NCI-H1694 (cell line): ENCODE results near the gene TSPAN4.
A peak's percentile ranks its signal among the peaks of the same experiment; 100 is the strongest.

ENCODE experiments used
- DNase-seq: peaks from one replicate; lab custom pipeline; 2025; lab: John Stamatoyannopoulos, UW

TSPAN4 gene, protein sequence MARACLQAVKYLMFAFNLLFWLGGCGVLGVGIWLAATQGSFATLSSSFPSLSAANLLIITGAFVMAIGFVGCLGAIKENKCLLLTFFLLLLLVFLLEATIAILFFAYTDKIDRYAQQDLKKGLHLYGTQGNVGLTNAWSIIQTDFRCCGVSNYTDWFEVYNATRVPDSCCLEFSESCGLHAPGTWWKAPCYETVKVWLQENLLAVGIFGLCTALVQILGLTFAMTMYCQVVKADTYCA

DNA sequence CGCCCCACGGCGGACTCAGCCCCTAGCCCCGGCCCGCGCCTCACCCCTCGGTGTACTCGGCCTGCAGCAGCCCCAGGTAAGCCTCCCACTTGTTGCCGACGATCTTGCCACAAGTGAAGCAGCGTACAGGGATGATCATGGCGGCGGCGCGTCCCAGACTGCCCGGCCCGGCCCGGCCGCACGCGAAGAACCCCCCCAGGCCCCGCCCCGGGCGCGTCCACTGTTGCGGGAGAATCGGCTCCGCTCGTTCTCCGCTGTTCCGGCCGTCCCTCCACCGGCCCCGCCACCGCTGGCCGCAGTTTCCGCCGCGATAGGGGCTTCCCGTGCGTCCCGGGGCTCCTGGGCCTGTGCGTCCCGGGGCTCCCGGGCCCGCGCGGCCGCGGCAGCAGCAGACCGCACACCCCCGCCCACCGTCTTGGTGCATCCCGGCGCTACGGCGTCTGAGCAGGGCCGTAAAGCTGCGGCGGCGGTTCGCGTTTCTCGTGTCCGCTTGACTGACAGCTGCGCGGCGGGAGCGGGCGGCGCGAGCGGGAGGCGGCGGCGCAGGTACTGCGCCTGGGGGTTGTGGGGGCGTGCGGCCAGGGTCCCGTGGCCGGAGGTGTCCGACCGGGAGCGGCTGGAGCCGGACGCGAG lies at the start of gene TSPAN4, which contains the start of gene POLR2L:
Gene TSPAN4 (plus strand): TSS at position 483 of the 633 bp plus-strand sequence. CDS start 7,453 bp downstream, outside the sequence.
Gene POLR2L (minus strand): TSS at position 160 of the 633 bp plus-strand sequence. CDS start 21 bp downstream, at position 139.
- DNase-seq = peak; percentile 53

DNA sequence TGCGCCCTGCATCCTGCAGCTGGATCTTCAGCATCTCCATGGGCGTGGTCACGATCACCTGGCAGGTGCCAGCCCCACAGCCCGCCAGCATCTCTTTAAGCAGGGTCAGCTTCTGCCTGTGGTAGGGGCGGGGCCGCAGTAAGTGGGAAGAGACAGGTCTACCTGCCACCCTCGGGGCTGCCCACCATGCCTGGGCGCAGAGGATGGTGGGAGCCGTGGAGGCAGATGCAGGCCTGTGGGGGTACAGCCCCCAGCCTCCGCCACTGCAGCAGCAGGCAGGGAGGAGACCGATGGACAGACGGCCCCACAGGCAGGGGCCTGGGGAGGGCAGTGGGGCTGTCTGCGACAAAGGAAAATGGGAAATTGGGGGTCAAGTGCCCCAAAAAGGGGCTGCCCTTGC lies 49.8 kb upstream of the TSPAN4 start:
- no peak for DNase-seq

DNA sequence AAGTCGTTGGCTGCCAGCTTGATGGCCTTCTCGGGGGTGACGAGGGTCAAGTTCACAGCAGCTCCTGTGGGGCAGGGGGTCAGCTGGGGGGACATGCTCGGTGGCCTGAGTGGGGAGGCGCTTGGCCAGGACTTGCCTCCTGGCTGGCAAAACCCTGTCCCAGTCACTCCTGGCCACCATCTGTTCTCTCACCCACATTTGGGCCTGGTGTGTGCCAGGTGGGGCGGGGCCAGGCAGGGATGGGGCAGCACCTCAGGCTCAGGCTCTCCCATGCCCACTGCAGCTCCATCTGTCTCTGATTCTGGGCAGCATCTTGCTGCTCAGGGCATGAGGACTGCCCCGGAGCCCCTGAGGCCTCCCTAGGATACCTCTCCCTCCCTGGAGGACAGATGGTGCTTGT lies 49.1 kb upstream of the TSPAN4 start:
- DNase-seq = peak; percentile 30

DNA sequence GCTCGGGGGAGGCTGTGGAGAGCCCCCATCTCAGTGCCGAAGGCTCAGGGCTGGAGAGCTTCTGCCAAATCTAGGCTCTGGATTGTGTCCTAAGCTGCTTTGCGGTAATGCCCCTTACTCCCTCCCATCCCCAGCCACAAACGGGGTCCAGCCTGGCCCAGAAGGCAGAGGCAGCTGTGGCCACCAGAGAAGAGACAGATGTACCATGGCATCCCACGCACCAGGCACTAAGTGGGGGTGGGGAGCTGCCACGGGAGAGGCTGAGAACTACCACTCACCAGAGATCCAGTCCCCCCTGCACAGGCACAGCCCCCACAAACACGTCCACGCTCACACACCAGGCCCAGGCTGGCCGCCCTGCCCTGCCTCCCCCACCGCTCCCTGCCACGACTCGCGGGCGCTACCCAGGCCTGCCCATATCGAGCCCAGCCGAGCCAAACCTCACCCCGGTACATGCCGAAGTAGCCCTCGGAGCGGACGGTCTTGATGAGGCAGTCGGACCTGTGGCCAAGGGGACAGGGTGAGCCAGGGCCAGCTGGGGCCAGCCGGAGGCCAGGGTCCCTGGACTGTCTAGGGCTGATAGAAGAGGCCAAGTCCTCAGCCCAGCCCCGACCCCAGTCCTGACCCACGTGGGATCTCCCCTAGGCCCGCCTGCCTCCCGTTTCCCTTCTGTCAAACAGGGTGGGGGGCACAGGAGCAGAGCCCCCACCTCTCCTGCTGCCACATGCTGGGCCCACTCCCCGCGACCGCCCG lies 48.5 kb upstream of the TSPAN4 start:
- DNase-seq = no peak

DNA sequence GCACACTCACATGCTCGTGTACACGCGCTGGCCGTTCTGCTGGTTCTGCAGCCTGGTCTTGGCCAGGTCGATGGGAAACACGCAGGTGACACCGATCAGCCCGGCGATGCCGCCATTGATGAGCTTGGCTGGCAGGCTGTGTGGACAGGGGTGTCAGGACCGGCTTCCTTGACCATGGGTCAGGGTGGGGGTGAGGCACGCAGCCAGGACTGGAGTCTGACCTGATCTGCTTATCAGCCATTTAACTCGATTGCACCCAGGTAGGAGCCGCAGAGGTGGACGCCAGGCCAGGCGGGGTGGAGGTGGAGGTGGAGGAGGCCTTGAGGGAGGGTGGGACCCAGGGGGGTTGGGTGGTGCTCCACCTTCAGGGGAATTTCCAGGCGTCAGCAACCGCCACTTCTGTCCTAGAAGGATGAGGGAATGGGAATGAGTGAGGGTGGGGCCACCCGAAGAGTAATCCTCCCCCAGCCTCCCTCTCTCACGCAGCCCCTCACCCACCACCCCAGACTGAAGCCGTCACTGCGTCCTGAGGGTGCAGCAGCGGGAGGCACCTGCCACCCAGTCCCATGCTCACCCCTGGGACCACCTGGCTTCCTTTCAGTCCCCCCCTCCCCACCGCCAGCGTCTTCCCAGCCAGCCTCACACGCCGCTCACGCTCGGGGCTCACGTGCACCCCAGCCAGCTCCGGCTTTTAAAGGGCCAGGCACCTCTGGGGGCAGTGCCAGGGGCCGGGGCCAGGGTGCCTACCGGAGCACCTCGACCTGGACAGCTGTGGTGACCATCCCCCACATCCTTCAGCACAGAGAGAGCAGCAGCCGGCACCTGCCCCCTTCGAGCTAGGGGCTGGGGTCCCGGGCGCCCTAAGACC lies 47.7 kb upstream of the TSPAN4 start:
- DNase-seq = no peak

DNA sequence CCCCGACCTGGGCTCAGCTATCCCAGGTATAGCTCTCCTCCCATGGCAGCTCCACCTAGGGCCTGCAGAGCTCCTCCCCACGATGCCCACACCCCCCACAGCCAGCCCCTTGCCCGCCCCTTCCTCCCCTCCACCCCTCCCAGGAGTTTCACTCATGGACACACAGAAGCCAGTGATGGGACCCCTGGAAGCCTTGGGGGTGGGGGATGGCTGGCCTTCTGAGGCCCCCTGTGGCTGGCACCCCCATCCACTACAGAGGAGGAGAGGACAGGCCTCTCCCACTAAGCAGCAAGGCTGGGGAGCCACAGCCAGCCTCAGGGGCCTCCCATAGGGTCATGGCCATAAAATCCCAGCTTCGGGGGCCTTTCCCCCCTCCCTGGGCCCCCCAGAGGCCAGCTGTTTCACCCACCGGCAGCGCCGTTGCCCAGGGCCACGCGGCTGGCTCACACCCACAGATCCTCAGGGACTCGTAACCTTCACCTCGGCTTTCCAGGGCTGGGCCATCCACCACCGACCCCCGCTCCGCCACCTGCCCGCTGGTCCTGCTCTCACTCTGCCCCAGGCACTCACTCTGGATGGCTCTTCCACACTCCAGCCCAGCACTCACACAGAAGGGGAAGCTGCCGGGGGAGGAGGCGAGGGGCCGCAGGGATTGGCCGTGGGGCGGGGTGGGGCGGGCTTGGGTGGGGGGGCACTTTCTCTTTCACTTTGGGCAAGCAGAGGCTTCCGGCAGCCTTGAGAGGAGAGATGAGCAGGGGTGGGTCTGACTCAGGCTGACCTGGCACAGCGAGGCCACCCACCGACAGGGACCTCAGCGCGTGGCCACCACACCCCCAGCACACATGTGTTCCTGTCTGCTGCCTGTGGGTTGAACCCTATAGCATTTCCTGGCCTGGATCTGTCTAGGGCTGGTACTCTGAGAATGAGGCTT lies 46.8 kb upstream of the TSPAN4 start:
- no peak for DNase-seq

DNA sequence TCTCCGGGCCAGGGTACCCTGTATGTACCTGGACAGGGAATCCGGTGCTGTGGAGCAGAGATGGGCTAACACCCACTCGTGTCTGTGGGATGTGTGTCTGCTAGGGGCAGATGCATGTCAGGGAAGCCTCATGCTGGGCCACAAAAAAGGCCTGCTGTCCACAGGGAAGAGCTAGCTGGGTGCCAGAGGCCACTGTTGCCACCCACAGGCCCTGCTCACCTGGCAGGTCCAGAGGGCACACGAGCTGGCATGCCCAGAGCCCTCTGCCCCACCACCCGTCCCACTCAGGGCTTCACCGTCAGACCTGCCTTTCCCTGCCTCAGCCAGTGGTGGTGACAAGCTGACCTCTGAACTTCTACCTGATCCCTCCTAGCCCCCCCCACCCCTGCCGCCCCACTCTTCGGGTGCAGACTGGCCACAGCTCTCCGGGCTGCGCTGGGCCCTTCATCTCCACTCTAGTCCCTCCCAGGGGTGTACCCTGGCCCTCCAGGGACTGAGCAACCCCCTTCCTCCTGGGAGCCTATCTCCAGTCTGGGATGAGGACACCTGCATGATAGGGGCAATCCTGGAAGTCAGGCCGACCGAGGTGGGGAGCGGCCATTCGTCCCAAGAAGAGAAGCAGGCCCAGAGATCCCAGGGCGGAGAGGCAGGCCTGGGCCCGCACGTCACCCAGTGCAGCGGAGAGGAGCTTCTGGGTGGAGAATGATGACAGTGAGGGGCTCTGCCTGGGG lies 45.9 kb upstream of the TSPAN4 start:
- no peak for DNase-seq

DNA sequence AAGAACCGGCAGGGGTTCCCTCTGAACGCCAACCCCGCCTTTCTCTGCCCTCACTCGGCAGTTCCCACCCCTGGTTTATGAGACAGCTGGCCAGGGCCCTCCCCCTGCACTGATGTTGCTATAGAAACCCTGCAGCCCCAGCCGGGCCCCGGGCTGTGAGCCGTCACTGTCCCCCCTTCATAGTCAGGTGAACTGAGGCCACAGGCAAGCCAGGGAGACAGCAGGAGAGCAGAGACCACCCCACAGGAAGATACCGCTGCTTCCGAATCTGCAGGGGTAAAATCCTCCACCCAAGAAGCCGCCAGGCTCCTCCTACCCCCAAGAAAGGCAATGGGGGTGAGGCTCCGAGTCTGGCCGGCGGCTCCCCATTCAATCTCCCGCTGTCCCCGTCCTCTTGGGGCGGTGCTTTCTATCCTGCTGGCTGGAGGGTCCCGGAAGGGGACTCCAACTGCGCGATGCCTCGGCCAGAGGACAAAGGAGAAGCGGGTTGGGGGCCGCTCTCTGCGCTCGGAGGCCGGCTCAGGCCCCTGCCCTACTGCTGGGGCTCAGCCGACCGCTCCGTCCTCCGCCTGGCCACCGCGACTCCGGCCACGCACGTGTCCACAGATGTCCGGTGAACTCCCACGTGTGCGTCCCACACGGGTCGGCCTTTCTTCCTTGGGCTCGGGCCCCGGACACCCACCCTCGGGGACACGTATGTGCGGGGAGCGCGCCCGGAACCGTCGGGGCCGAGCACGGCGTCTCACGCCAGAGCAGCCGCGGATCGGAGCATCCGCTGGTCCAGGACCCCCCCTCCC lies 45.2 kb upstream of the TSPAN4 start:
- peak; percentile 90 for DNase-seq

DNA sequence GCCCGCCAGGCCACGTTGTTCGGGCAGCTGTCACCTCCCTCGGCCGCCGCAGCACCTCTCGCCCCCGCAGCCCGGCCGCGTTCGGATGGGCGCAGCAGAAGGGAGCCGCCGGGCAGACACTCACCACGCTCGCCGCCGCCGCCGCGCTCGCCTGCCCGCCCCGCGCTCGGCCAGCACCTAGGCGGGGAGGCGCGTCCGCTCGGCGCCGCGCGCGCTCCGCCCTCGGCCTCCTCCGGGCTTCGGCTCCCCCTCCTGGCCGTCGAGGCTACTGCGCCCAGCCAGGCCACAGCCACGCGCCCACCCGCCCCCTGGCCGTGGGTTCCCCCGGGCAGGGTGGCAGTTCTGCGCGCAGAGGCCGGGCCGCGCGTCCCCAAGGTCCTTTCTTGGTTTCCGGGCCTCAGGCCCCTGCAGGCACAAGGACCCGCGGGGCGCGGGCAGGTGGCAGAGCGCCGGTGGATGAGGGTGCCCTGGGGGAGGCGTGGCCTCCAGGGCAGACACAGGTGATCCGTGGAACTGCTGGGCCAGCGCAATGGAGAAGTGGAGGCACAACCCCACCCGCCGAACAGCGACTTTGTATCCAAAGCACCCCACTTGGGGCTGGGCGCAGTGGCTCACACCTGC lies 44.4 kb upstream of the TSPAN4 start, which contains the start of gene SLC25A22:
Gene SLC25A22 (minus strand): TSS at position 189 of the 621 bp plus-strand sequence. CDS start 3,275 bp downstream, outside the sequence.
- DNase-seq = peak; percentile 32

DNA sequence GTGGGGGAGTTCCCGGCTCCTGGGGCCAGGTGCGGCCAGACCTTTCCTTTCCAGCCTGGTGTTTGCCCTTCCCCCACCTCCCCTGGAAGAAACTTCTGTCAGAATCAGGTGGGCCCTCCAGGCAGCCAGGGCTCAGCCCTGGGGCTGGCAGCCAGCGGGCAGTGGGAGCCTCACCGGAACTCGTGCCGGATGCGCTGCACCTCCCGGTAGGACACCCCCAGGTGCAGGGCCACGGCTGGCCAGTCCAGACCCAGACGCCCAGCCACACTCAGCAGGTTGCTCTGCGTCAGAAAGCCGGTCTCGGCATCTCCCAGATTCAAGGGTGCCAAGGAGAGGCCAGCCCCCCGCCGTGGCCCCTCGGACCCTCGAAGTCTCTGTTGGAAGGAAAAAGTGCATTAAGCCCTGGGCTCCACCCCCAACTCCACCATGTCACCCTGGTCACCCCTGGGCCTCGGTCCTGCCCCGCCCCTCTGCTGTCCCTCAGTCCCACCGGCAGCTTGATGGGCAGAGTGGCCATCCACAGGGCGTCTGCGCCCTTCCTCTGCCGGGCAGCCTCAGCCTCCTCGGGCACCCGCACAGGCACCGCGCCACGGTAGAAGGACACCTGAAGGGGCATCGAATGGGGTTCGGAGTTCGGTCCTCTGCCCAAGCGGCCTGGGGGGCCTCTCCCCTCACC lies 42.9 kb upstream of the TSPAN4 start:
- DNase-seq = no peak

DNA sequence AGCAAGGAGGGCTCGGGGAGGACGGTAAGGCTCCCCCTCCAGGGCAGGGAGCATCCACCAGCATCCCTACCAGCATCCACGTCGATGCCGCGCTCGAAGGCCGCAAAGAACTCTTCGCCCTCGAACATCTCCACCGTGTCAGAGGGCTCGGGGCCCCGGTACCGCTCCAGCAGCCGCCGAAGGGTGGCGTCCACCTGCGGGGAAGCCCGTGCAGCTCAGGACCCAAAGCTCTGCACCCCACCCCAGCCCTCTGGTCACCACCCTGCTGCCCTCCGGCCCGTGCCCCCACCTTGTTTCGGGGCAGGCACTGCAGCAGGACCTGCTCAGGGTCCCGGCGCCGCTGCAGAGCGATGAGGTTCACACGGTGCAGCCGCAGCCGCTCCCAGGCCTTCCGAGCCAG lies 42.2 kb upstream of the TSPAN4 start:
- DNase-seq = no peak

DNA sequence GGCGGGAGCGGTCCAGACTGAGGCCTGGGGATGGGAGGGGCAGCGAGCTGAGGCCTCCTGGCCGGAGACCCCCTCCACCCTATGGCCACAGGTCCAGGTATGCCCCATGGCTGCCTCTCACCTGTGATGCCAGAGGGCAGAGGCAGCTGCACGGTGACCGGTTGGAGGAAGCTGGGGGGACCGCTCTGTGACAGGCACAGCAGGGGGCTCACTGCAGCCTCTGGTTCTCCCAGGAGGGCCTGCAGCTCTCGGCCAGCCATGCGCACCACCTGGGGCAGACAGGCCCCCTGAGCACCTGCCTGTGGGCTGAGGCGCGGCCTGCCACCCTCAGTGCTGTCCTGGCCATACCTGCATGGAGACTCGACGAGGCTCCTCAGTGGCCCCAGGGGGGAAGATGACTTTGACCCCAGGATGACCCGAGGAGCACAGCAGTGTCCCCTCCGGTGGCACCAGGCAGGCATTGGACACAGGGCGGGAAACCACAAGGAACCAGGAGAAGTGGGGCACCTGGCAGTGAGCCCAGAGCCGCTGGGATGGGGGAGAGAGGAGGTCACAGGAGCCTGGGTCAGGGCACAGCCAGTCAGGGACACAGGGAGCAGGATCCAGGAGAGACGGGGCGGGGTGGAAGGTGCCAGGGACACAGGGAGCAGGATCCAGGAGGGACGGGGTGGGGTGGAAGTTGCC lies 41.4 kb upstream of the TSPAN4 start:
- no peak for DNase-seq

DNA sequence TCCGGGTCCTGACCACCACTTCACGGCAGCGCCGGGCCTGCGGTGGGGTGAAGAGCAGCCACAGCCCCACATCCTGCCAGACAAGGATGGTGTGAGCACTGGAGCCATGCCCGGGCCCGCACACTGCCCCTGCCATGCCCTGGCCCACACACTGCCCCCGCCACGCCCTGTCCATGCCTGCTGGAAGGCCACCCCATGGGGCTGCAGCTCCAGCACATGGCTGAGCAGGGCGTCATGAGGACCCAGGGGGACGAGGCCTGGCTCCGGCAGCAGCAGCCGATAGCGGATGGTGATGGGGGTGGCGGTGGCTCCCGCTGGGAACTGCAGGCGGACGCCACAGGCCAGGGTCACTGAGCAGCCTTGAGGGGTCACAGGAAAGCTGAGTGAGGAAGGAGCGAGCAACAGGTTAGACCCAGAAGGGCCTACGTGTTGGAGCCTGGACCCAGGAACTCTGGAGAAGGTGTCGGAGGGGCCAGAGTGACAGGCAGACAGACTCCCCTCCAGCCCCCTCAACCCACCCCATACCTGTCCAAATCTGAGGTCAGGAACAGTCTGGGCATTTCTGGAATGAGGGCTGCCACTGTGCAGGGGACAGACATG lies 40.5 kb upstream of the TSPAN4 start:
- DNase-seq = no peak

DNA sequence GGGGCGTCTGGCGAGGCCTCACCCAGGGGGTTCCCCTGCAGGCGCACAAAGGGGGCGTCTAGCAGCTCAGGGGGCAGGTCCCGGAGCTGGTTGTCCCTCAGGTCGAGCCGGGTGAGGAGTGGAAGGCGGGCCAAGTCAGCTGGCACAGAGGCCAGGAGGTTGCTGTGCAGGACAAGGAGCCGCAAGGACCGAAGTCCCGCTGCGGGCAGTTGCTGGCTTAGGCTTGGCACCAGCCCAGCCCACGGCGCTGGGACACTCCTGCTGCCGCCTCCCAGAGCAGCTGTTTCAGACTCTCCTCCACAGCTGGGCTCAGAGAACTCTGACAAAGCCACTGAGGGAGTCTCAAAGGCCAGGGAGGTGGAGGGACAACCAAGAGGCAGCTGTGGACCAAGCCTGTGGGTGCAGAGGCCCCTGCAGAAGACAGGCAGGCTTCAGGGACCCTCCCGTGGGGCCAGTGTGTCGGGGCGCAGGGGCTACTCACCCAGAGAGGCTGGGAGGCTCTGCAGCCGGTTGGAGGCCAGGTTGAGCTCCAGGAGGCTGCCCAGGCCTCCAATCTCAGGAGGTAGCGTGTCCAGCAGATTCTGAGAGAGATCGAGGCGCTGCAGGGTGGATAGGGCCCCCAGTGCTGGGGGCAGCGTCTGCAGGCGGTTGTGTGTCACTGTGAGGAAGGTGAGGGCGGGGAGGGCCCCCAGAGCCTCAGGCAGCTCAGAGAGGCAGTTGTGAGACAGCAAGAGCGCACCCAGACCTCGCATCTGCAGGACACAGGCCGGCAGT lies 39.8 kb upstream of the TSPAN4 start:
- DNase-seq = no peak

DNA sequence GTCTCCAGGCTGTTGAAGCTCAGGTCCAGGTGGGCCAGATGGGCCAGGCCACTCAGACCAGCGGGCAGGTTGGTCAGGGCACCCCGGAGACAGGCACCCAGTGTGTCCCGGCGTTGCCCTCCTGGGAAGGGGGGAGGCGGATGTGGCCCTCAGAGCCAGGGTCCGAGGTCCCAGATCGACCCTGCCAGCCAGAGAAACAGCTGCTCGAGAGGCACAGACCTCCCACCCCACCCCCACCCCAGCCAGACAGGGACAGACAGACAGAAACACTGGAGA lies 39.2 kb upstream of the TSPAN4 start:
- no peak for DNase-seq

DNA sequence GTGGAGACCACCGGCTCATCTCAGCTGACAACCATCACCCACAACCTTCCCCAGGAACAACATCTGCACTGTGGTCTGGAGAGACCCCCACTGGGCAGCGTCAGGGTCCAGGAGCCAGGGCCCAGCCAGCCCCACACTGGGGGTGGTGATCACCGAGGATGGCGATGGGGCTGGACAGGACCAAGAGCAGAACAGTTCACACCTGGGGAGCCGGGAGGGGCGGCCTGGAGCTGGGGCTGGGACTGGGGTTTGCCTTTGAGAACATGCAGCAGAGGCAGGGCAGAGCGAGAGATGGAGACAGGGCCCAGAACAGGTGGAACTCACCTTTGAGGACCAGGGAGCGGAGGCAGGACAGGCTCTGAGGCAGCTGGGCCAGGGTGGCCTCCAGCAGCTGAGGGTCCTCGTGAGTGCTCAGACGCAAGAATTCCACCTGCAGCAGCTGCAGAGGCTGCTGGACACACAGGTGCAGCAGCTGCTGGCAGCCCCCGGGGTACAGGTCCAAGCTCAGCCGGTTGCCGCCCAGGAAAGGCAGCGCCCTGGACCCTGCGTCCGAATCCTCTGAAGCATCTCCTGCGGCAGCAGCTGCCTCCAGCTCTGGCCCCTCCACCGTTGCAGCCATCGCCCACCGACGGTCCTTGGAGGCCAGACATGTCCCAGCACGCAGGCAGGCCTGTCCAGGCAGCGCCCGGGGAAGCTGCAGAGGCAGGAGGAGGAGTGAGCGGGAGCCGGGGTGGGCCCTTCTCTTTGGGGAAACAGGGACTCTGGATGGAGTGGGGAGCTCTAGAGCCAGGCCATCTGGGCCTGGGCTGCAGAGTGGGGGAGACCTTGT lies 38.7 kb upstream of the TSPAN4 start:
- DNase-seq = peak; percentile 25
